Brain microvascular endothelial cell (primary cell): Measurements from ENCODE around the gene TCF4.

Experiments used
- DNase-seq: peaks from one replicate; pipeline ENCODE4 v3.0.0-alpha.2; 2020
- H3K27ac ChIP-seq: fragments of 250-450 bp; sonication (Bioruptor Pico); 2 replicates; pipeline ENCODE4 v1.5.1; 2020; ENCODE audit warnings: mild to moderate bottlenecking, moderate library complexity
- H3K27me3 ChIP-seq: fragments of 250-450 bp; sonication (Bioruptor Pico); replicated peaks from 2 replicates; pipeline ENCODE4 v1.5.1; 2020; ENCODE audit warnings: mild to moderate bottlenecking
- H3K36me3 ChIP-seq: fragments of 250-450 bp; sonication (Bioruptor Pico); replicated peaks from 2 replicates; pipeline ENCODE4 v1.5.1; 2020; ENCODE audit warnings: mild to moderate bottlenecking
- H3K4me3 ChIP-seq: 2 replicates; pipeline ENCODE4 v1.5.1; 2011; ENCODE audit warnings: low read depth, mild to moderate bottlenecking, control low read depth, low read length, moderate library complexity
- in situ Hi-C: cut with HindIII; loops from 2 replicates; pipeline ENCODE4 v1.10.0; 2017; ENCODE audit warnings: low sequenced_read_pairs, low pct_ligation_motif_present
- TF ChIP-seq, protein P1 (sequence below): IDR thresholded peaks from 2 replicates; pipeline ENCODE4 v1.5.1; 2011; ENCODE audit warnings: low read depth, mild to moderate bottlenecking, moderate library complexity, low read length, control low read depth, inconsistent platforms; ENCODE audit errors: missing control alignments

TCF4 gene

DNA sequence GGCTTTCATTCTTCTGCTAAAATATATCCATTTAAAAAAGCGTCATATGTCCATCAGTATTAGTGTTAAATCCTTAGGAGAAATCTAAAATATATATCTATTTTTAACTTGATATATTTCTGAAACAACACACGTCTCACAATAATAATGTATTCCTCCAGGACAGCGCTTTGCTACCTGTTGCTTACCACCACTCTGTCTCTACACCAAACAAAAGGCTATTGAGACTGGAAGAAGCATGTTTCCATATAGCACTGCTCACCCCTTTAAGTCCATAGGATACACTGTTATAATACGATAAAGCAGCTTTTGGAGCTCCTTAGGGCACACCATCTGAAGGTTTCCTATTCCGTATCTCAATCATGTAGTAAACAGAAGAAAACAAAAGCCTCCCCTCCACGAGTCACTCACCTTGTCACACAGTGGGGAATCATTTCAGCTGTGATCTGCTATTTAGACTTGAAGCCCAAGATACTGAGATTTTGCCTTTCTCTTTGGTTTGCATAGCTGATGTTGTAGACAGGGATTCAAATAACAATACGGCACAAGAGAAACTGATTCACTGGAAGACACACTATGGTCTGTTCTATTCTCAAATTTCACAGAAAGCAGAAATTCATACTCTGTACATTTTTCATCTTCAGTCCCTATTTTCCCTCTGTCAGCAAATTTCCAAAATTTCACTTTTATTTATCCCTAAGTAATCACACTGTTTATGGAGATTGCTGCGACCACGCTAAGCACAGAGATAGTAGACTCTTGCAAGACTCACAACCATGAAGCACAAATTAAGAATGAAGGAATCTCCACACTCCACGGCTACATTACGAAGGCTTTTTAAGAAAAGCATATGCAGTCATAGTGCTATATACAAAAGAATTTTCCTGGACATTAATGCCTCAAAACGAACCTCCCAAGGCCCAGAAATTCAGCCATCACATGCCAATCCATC is 187.1 kb downstream of the TCF4 start:
- Histone ChIP-seq H3K27me3 (no peaks in the 10 kb centered on the region), H3K27ac (peak overlapping the region; percentile 81), H3K36me3 (no peaks in the 10 kb centered on the region), H3K4me3 (no peak overlapping the region)
- in situ Hi-C loops = no loop called here
- TF ChIP-seq, protein P1, sequence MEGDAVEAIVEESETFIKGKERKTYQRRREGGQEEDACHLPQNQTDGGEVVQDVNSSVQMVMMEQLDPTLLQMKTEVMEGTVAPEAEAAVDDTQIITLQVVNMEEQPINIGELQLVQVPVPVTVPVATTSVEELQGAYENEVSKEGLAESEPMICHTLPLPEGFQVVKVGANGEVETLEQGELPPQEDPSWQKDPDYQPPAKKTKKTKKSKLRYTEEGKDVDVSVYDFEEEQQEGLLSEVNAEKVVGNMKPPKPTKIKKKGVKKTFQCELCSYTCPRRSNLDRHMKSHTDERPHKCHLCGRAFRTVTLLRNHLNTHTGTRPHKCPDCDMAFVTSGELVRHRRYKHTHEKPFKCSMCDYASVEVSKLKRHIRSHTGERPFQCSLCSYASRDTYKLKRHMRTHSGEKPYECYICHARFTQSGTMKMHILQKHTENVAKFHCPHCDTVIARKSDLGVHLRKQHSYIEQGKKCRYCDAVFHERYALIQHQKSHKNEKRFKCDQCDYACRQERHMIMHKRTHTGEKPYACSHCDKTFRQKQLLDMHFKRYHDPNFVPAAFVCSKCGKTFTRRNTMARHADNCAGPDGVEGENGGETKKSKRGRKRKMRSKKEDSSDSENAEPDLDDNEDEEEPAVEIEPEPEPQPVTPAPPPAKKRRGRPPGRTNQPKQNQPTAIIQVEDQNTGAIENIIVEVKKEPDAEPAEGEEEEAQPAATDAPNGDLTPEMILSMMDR = no peak
- no peak for DNase-seq

DNA sequence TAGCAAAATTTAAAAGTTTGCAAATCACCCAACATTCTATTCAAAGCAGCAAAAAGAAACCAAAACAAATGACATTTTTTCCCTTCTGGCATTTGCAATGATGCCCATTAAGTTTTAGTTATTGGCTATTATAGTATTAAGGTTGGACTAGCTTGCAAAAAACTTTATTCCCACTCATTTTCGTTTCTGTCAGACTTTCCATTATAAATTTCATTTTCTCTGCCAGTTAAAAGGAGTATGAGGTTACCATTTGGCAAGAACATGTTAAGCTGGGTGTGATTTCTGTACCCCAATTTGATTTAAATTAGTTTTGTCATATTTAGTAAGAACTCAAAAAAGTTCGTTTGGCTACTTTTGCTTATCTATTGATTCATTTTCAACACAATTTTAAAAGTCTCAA is 187.9 kb downstream of the TCF4 start:
- Histone ChIP-seq H3K27me3 (no peaks in the 10 kb centered on the region), H3K36me3 (no peaks in the 10 kb centered on the region), H3K4me3 (no peak overlapping the region), H3K27ac (no peak overlapping the region)
- in situ Hi-C loops = no loop called here
- TF ChIP-seq, protein P1 = no peak
- no peak for DNase-seq

DNA sequence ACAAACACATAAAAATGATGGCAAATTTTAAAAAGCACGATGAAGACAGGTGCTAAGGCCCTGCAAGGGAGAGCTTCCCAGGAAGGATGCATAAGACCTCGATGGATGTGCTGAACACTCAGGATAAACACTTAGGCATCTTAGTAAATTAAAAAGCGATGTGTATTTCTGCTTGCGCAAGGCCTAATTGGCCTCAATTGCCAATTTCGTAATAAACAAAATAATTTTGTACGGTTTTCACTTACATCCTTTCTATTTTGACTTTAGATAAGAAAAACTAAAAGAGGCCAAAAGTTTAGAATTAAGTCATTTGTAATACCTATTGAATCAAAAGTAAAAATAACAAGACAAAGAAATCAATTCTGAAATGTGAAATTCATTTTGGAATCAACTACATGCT is 189.1 kb downstream of the TCF4 start:
- Histone ChIP-seq H3K27me3 (no peaks in the 10 kb centered on the region), H3K36me3 (no peaks in the 10 kb centered on the region), H3K27ac (no peak overlapping the region), H3K4me3 (no peak overlapping the region)
- no peak for DNase-seq
- TF ChIP-seq, protein P1 = no peak
- in situ Hi-C loops = no loop called here

DNA sequence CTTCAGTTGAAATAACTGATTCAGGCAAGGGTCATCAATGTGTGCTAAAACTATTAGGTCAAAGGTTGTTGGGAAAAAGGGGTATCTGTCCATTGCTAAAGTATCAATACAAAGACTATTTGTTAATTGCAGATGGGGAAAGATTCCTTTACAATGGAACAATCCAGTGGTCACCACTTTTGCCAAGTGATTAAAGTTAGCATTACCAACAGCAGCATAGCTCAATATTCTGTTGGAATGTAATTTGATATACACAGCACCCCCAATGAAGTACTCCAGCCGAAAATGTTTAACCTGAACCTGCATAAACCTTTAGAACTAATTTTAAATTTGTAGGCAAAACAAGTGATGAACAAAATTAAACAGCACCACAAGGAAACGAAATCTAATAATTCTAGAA is 191.0 kb downstream of the TCF4 start:
- TF ChIP-seq, protein P1 = no peak
- no peak overlapping the region for H3K4me3 ChIP-seq
- no peak for DNase-seq
- H3K27ac ChIP-seq = no peak overlapping the region
- H3K27me3 ChIP-seq = no peaks in the 10 kb centered on the region
- in situ Hi-C loops = no loop called here
- no peaks in the 10 kb centered on the region for H3K36me3 ChIP-seq

DNA sequence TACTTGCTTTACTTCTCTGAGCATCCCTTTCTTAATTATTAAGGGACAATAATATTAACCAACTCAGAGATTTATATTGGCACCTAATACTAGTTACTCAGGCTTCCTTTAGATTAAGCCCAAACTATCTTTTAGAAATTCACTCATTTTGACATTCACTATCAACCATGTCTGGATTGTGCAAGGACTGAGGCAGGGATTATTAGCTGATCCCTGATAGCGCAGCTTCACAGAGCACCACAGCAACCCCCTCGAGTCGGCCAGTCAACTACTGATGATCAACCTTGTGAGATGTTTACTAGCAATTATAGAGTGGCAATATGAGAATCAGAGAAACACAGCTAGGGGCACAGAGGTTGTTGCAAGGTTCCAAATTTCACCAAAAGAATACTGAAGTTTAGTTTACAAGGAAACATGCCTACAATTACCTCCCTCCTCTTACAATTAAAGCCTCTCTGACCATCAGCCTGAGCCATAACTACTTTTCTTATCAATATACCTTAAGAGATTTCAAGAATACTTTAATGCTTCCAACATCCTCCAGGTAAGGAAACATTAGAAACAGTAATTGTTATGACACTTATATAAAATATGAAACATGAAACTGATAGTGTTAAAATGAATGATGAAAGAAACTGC is 191.6 kb downstream of the TCF4 start:
- in situ Hi-C loops = no loop called here
- DNase-seq = no peak
- no peak overlapping the region for H3K4me3 ChIP-seq
- no peaks in the 10 kb centered on the region for H3K36me3 ChIP-seq
- no peaks in the 10 kb centered on the region for H3K27me3 ChIP-seq
- TF ChIP-seq, protein P1 = no peak
- H3K27ac ChIP-seq = no peak overlapping the region
